OCI-M1 (cell line): Measurements from ENCODE around the gene CAB39.
A peak's percentile ranks its signal among the peaks of the same experiment; 100 is the strongest.

Experiments used
- DNase-seq: peaks from one replicate; lab custom pipeline; 2025; lab: John Stamatoyannopoulos, UW

The CAB39 gene

DNA sequence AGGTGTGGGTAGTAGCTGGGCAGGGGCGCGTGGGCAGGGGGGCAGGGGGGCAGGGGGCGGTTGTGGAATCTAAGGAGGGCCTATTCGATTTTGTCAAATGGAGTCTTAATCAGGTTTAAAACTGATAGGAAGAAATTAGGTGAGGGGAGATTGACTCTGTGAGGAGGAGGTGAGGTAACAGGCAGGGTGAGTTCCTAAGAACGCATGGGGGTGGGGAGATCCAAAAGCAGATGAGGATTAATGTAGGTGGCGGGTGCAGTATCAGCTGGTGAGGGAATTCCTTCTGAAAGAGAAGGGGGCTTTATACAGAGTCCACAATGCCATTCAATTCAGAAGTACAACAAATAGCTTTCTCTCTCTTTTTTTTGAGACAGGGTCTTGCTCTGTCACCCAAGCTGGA lies 72.7 kb downstream of the CAB39 start:
- no peak for DNase-seq

- no peak for DNase-seq
Observed at GRCh38 chr2:230787101-230787500, 74.5 kb downstream of the CAB39 start.

DNA sequence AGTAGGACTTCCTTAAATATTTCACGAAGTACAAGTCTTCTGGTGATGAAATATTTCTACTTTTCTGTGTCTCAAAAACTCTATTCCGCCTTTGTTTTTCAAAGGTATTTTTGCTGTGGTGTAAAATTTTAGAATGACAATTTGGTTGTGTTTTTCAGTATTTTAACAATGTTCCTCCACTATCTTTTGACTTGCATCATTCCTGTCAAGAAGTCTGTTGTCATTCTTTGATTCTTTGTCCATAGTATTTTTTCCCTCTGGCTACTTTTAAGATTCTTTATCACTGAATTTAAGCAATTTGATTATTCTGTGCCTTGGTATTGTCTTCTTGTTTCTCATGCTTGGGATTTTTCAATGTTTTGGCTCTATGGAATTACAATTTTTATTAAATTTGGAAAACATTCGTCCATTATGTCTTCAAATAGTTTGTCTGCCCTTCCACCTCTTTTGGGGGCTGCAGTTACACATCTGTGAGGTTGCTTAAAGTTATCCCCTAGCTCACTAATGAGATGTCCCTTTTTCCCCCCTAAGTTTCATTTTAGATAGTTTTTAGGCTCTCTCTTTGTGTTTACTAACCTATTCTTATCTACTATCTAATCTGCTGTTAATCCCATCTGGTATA lies 76.0 kb downstream of the CAB39 start:
- peak; percentile 11 for DNase-seq

DNA sequence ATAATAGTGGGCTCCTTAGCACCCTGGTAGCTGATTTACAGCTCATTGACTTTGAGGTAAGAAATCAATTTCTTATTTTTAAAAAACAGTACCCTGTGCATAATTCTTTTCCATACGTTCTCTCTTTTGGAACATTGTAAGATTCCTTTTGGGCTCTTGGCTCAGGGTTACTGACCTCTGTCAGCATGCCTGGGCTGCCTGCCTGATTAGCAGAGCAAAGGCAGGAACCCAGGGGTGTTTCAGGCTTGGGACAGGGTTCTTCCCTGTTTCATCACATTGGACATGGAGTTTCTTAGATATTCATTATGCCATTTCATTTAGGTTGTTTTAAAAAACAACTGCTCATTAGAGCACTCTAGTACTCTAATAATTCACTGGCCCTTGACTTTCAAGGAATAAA lies 78.3 kb downstream of the CAB39 start:
- no peak for DNase-seq

GRCh38 chr2:230793572-230794359 lies 81.1 kb downstream of the CAB39 start:
- DNase-seq = no peak

DNA sequence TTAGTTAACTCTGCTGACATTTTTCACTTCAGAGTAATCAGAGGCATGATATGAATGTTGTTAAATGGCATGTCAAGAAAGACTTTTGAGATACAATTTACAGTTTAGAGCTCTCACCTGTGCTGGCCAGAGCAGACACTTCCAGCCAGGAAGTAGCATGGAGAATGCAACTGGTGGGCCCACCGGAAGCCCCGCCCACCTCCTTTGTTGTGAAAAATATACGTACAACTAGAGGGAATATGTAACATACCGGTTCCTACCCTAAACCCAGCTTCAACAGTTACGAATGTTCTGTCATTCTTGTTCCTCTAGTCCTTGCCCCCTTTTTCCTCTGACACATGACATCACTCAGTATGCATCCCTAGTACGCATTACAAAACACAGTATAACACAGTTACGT lies 81.9 kb downstream of the CAB39 start:
- DNase-seq = no peak

DNA sequence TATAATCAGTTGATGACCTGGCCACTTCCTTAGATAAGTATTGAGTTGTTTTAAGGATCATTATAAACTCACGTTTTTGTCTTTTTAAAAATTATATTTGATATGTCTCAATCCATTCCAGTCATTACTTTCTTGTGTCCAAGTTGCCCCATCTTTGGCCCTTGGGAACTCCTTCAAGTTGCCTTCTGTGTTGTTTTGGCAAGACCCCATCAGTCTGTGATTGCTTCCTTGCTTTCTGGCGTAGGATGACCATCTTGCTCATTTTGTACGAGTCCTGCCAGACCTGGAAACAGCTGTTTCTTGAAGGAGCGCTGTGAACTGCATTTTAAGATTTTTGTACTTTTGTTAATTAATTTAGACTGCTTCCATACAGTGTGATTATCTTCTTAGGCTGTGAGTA lies 83.2 kb downstream of the CAB39 start:
- no peak for DNase-seq

DNA sequence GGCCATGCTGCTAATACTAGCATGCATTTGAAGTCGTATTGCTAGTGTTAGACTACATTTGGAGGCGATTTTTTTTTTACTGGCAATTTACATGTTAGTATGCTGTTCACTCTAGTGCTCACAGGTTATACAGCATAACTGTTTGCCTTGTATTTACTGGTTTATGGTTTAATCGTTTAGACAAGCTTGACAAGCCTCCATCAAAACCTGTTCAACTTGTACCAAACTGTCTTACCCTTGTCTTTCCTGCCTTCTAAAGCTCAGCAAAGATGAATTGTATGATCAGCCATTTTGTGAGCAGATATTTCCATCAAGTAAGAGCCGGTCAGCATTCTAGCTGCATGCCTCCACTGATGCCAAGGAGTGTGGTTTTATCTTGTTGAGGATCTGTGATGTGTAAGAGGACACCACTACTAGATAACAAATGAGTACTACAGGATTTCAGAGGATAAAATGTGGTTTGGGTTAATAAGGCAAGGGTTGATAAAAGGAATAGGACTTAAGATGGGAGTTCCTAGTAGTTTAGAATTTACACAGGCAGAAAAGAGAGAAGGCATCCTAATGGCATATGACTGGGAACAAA lies 83.7 kb downstream of the CAB39 start:
- peak; percentile 24 for DNase-seq

- DNase-seq = peak; percentile 46
Observed at GRCh38 chr2:230797515-230798495, 85.2 kb downstream of the CAB39 start.

DNA sequence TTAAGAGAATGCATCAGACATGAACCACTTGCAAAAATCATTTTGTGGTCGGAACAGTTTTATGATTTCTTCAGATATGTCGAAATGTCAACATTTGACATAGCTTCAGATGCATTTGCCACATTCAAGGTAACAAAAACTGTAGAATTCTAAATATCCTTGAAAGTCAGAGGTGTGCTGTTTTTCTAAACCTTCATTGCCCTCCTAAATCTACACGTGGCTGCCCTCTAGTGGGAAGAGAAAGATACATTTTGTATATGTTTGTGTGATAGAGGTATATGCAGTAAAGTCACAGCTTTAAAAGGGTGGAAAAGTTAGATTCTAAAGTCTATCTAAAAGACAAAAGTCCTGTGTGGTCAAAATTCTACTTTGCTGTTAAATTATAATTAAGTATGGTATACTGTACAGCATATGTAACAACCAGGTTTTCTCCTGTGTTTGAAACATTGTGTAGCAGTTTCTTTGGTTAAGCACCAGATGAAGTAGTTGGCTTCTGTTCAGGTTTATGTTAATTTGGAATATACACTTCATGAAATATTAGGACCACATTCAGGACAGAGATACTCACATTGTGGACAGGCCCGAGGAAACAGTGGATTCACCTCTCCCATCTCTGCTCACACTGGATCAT lies 86.2 kb downstream of the CAB39 start:
- peak; percentile 71 for DNase-seq

- DNase-seq = no peak
Observed at GRCh38 chr2:230805353-230806017, 92.8 kb downstream of the CAB39 start.

DNA sequence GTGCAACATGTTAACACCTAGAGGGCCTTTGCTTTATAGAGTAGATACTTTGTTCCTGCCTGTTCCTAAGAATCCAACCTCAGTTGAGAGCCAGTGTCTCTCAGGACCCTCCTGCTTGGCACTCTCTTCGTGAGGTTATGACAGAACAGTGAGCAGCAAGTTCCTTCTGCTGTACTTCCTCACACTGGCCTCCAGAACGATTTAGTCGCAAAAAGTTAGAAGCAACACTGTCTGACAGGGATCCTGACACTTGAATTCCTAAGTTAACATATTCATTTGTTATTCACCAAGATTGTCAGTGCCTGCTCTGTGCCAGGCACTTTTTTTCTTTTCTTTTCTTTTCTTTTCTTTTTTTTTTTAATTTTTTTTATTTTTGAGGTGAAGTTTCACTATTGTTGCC lies 95.1 kb downstream of the CAB39 start:
- no peak for DNase-seq

DNA sequence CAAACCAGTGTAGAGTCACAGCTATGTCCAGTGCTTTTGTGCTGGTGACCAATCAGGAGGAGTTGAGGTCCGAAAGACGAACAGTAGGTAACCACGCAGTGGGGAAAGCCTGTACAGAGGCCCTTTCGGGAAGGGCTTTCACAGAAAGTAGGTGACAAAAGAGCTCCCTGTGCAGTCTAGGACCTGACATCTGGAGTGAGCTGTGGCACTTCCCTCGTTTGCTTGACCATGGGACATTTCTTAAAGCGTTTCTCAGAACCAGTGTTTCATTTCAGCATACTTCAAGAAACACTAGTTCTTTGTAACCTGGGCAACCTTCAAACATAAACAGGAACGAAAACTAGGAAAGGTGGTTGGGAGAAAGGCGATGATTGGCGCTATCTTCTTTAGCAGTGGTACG lies 96.4 kb downstream of the CAB39 start:
- no peak for DNase-seq

DNA sequence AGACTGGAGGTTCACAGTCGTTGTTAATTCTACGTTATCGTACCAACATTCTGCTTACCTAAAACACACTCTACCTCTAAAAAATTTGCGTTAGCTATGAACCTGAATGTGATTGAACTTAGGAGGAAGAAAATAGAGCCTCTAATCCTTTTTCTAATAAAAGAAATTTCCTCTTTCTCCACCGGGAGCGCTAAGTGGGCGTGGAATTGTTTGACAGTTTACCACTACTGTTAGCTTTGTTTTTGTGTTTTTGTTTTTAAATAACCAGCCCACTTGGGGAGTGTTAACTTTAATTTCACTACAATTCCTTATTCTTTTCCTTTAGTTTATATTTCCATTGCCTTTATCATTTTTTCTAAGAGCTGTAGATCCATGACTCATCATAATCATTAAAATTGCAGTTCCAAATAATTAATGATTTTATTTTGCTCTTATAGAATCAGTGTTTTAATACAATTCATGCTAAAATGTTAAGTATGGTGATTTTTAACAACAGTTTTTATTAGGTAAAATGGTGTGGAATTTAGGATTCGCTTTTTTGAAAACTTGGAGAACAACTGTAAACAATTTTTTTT lies 97.1 kb downstream of the CAB39 start:
- DNase-seq = no peak

DNA sequence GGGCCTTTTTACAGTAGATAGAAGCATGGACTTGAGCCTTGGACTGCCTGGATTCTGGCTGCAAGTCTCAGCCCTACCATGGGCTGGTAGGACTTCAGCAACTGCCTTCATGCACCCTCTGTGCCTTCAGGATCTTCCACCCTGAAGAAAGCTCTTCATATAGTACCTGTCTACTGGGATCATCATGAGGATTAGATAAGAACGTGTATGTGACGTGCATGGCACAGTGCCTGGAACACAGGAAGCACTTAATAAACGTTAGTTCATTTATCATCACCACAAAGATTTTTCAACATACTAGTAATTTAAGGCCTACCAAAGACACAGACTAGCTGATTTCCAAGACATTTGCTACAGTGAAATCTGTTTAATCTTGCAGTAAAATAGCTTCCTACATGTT lies 98.9 kb downstream of the CAB39 start:
- DNase-seq = no peak

DNA sequence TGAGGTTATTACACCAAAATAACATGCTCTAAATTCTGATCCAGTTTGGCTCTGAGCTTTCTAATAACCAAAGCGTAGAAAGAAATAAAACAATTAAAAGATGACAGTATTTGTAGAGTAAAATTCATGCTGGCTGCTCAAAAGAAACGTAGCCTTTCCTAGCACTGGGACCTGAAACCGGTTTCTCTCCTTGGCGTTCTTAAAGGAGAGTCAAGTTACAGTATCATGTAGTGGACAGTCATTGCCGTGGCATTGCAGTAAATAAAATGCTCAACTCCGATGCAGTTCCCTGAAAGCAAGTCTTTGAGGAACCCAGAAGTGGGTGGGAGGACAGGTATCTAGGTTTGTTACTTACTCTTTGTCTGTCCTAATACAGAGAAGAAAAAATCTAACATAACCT lies 99.4 kb downstream of the CAB39 start:
- DNase-seq = no peak

- peak; percentile 22 for DNase-seq
Observed at GRCh38 chr2:230814616-230815015, 102.0 kb downstream of the CAB39 start.

DNA sequence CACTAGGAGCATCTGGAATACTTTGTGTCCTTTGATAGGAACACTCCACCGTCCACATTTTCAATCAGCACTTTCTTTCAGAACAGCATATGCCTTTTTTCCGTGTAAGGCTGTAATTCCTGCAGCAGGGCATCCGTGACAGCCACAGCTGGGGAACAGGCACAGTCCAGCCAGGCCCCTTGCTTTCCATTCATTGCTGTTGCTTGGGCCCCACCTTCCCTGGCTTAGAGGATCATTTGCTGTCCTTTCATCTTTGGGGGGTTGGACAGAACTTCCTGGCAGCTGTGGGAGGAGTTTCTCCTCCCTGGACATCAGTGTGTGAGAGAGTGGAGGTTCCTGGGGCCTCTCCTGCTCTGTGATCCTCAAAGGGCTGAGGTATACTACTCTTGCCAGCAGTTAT lies 102.4 kb downstream of the CAB39 start:
- DNase-seq = no peak

DNA sequence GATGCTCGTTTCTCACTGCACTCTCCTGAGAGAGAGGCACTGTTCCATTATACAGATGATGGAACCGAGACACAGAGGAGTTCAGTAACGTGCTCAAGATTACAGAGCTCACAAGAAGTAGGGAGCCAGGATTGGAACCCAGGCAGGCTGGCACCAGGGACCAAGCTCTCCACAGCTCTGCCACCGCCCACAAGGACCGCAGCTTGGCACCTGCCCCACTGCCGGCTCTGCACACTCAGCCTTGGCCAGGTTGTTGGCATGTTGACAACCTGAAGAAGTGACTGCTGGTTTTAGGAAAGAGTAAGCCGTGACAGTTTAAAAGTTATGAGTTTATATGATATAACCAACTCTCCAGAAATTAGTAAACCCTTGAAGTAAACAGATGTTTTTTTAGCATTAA lies 104.1 kb downstream of the CAB39 start:
- DNase-seq = no peak

GRCh38 chr2:230819433-230819832 lies 106.8 kb downstream of the CAB39 start:
- DNase-seq = no peak
